GM12892 (cell line): ENCODE measurements around the gene TMEM30B.
"Not testable (repeated sequence)": the region's sequence is repeated elsewhere in the genome, so short reads cannot be mapped to it uniquely, and the experiment has no call there.

ENCODE experiments used
- DNase-seq: peaks from one replicate; pipeline ENCODE4 v3.0.0; 2011; ENCODE audit not compliant: insufficient read length
- FAIRE-seq: peaks from 2 replicates; lab custom pipeline; 2011; peaks lifted over from hg19 to GRCh38; lab: Jason Lieb, UNC
- POLR2A ChIP-seq: IDR thresholded peaks from 2 replicates; pipeline ENCODE4 v1.6.1; 2011; ENCODE audit warnings: low read depth, low read length, control low read depth
- POLR2AphosphoS5 ChIP-seq: IDR thresholded peaks from 2 replicates; pipeline ENCODE4 v1.6.1; 2011; ENCODE audit warnings: low read depth, low read length, control low read depth
- TAF1 ChIP-seq: IDR thresholded peaks from 2 replicates; pipeline ENCODE4 v1.6.1; 2011; ENCODE audit warnings: low read depth, mild to moderate bottlenecking, control low read depth, low read length, borderline replicate concordance

Gene TMEM30B

DNA sequence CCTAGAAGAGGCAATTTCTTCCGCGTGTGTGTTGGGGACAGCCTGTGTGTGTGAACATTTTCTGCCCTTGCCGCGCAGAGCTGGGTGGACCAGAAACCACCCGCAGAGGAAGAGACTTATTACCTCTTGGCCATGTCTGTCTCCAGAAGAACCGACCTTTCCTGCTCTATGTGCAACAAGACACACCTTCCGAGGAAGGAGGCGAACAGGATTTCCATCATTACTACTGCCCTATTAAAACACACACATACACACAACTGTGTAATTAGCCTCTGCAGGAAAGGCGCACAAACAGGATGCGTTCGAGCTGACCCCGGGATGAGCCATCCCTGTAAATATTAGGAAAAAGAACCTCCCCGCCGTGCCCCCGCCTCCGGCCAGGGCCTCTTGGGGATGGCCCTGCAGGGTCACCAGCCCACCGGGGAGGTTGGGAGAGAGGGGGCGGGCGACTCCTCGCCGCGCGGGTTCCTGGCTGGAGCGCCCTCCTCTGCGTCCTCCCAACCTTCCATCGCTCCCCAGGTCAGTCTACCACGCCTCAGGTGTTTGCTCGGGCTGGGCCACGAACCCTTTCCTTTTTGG, 39.8 kb upstream of the TMEM30B start:
- TF ChIP-seq POLR2AphosphoS5 (no peak), TAF1 (no peak), POLR2A (no peak)
- DNase-seq (no peak), FAIRE-seq (no peak)

DNA sequence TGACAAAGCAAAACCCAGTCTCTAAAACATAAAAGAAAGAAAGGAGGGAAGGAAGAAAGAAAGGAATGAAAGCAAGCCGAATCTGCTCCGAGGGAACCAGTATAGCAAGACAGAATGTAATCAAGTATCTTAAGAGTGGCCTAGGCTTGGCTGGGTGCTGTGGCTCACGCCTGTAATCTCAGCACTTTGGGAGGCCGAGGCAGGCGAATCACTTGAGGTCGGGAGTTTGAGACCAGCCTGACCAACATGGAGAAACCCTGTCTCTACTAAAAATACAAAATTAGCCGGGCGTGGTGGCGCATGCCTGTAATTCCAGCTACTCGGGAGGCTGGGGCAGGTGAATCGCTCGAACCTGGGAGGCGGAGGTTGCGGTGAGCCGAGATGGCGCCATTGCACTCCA, 39.0 kb upstream of the TMEM30B start:
- FAIRE-seq = not testable (repeated sequence)

DNA sequence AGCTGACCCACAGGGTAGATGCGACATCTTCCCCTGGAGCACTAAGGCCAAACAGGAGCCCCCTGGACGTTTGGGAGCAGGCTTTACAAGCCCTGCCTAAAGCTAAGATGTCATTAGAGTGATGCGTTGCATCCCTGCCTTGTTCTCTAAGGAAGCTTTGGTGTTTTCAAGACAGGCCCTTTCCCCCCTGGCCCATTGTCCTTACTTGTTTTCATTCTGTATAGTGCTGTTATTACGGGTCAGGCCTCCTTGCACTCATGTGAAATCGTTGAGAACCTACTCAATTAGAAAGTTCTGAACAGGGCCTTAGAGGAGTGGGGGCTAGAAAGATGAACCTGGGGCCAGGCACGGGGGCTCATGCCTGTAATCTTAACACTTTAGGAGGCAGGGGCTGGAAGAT, 38.6 kb upstream of the TMEM30B start:
- no peak for TF ChIP-seq TAF1
- no peak for TF ChIP-seq POLR2A
- TF ChIP-seq POLR2AphosphoS5 = no peak
- FAIRE-seq (no peak), DNase-seq (no peak)

More for the DNA sequence above, 39.0 kb upstream of the TMEM30B start:
- DNase-seq = not testable (repeated sequence)

DNA sequence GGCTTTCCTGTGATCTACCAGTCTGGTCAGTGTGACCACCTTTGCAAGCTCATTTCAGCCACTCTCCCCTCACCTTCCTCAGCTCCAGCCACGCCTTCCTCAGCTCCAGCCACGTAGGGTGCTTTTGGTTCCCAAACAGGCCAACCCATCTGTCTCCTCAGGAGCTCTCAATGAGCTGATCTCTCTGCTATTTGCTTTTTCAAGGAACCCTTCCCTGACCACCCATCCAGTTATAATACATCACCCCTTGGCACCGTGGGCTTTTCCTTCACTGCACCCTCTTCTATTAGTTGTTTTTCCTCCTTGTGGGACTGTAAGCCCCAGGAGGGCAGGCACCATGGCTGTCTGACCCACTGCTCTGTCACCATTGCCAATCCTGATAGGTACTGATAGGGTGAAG, 37.9 kb upstream of the TMEM30B start:
- FAIRE-seq (no peak), DNase-seq (no peak)
- TF ChIP-seq POLR2A = no peak
- TF ChIP-seq TAF1 = no peak
- no peak for TF ChIP-seq POLR2AphosphoS5

DNA sequence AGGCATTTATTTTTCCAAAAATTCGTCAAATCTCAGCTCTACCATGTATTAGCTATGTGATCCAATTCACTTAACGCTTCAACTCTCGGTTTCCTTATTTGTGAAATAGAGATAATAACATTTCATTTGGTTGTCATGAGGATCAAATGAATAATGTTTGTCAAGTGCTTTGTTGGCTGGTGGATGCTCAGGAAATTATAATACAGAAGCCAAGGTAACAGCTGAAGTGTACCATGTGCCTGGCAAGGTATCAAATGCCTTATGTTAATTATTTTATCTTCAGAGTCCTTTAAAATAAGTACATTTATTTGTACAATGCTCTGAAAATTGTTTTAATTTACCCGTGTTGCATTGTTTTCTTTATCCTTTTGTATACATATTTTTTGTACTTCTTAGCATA, 34.2 kb upstream of the TMEM30B start:
- DNase-seq (no peak), FAIRE-seq (no peak)
- TF ChIP-seq POLR2AphosphoS5 (no peak), POLR2A (no peak), TAF1 (no peak)

DNA sequence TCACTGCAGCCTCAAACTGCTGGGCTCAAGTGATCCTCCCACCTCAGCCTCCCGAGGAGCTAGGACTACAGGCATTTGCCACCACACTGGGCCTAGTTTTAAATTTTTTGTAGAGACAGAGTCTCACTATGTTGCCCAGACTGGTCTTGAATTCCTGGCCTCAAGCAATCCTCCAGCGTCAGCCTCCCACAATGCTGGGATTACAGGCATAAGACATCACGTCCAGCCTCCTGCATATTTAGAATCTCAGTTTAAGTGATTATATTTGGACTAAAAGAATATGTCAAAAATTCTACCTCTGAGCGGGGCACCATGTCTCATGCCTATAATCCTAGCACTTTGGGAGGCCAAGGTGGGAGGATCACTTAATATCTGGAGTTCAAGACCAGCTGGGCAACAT, 27.6 kb upstream of the TMEM30B start:
- not testable (repeated sequence) for FAIRE-seq, DNase-seq

DNA sequence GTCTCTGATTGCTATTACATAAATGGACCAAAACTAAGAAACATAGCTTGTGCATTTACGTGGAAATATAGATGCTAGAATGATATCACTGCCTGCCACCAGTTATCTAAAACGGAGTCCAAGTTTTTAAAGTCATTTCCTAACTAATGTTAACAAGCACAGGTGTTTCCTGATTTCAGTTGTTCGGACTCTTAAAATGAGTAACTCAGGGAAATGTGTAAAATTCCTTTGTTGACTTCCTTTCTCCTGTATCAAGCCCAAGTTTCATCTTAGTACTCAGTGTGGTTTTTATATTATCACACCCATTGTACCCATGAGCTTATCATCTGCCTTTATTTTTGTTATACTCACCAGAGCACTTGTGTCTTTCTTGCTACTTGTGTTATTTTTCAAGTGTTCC, 27.1 kb upstream of the TMEM30B start:
- FAIRE-seq (no peak), DNase-seq (no peak)
- TF ChIP-seq POLR2A (no peak), TAF1 (no peak), POLR2AphosphoS5 (no peak)

DNA sequence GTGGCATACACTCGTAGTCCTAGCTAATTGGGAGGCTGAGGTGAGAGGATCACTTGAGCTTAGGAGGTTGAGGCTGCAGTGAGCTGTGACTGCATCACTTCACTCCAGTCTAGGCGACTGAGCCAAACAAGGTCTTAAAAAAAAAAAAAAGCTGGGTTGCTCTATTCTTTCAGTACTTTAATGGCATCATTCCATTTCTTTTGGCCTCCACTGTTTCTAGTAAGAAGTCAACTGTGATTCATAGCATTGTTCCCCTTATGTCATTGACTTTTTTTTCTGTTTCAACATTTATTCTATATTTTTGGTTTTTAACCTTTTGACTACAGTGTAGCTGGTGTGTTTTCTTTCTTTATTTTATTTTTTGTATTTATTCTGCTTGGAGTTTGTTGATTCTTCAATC, 23.6 kb upstream of the TMEM30B start:
- FAIRE-seq (no peak), DNase-seq (no peak)
- no peak for TF ChIP-seq POLR2A
- no peak for TF ChIP-seq TAF1
- TF ChIP-seq POLR2AphosphoS5 = no peak

DNA sequence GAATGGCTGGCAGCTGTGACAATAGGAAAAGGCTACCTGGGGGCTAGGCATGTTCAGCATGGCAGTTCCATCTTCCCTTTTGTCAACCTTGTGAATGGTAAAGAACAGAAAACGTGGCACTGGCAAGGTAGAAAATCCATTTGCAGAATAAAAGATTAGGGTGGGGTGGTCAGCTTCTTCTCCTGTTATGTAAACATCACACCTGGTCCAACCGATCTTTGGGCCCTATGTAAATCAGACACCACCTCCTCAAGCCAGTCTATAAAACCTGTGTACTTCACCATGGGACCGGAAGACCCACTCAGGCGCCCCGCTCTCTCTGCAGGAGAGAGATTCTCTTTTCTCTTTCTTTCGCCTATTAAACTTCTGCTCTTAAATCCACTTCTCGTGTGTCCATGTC, 19.6 kb upstream of the TMEM30B start:
- no peak for TF ChIP-seq TAF1
- TF ChIP-seq POLR2AphosphoS5 = no peak
- no peak for TF ChIP-seq POLR2A
- FAIRE-seq = no peak
- DNase-seq = no peak

DNA sequence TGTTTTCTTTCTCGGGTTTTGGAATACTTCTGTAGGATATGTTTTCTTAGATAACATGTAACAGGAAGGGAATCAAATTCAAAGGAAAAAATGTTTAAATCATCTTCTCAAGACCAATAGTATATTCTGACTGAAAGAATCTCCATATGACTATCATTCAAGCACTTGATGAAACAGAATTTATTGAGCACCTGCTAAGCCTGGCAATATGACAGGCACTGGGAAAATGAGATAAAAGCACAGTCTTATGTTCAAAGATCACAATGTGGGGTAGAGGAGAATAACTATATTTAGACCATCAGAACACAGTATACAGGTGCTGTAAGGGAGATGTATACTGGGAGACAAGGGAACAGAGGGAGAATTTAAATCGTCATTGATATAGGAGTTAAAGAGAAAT, 19.1 kb upstream of the TMEM30B start:
- TF ChIP-seq POLR2AphosphoS5 (no peak), TAF1 (no peak), POLR2A (no peak)
- FAIRE-seq = no peak

DNA sequence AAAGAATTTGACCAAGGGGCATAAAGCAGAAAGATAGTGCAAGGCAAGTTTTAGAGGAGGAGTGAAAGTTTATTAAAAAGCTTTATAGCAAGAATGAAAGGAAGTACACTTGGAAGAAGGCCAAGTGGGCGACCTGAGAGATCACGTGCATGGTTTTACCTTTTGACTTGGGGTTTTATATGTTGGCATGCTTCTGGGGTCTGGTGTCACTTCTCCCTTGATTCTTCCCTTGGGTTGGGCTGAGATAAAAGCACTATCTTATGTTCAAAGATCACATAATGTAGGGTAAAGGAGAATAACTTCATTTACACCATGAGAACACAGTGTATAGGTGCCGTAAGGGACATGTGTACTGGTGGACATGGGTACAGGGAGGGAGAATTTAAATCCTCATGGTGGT, 17.7 kb upstream of the TMEM30B start:
- DNase-seq = no peak
- no peak for TF ChIP-seq POLR2AphosphoS5
- no peak for TF ChIP-seq TAF1
- TF ChIP-seq POLR2A = no peak
- FAIRE-seq = no peak

More for the DNA sequence above, 19.1 kb upstream of the TMEM30B start:
- no peak for DNase-seq

DNA sequence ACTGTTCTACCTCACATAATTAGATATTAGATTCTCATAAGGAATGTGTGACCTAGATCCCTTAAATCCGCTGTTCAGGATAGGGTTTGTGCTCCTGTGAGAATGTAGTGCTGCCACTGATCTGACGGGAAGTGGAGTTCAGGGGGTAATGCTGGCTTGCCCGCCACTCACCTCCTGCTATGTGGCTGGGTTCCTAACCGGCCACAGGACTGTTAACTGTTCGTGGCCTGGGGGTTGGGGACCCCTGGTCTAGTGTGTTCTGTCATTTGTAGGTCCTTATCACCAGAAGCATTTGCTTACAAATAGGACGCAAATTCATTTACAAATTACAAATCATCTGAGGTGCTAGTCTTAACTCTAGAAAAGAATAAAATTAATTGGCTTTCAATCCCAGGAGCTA, 16.4 kb upstream of the TMEM30B start:
- FAIRE-seq (no peak), DNase-seq (no peak)
- no peak for TF ChIP-seq POLR2AphosphoS5
- TF ChIP-seq TAF1 = no peak
- TF ChIP-seq POLR2A = no peak

DNA sequence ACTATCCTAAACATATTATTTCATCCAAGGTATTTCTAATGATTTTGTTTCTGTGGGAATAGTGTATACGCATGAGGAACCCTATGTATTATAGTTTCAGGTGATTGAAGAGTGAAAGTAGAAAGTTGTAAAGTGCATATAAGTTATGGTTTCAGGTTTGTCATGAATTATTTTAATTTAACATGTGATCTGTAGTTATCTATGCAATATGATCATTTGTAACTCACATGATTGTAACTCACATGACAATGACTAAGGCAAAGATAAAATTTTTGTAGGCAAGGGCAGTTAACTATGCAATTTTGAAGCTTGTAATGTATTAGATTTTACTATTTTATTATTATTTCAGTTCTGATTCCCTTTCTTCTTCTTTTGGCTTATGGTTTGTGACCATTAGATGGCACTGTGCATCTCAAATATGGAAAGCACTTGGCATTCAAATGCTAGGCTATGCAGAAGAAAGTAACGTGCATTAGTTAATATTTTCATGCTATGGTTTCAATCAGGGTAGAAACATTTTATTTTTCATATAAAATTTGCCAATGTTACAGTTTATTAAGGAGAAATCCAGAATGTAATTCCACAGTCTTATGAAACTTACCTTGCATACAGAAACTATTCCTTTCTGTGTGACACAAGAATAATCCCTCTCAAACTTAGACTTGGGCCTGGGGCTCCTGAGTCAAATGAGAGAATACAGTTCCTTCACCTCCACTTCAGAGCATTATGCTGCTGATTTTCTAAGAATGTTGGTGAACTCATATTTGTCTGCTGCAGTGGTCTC, 15.8 kb upstream of the TMEM30B start:
- FAIRE-seq (no peak), DNase-seq (no peak)

More for the DNA sequence above, 15.8 kb upstream of the TMEM30B start:
- no peak for TF ChIP-seq POLR2A
- no peak for TF ChIP-seq POLR2AphosphoS5
- TF ChIP-seq TAF1 = no peak
